Fibroblast of skin of right biceps (primary cell): Measurements from ENCODE around the gene ABT1.
"Not testable (repeated sequence)": the region's sequence is repeated elsewhere in the genome, so short reads cannot be mapped to it uniquely, and the experiment has no call there.

Experiments
- DNase-seq: peaks from one replicate; pipeline ENCODE4 v3.0.0-alpha.2; 2013

ABT1 gene

DNA sequence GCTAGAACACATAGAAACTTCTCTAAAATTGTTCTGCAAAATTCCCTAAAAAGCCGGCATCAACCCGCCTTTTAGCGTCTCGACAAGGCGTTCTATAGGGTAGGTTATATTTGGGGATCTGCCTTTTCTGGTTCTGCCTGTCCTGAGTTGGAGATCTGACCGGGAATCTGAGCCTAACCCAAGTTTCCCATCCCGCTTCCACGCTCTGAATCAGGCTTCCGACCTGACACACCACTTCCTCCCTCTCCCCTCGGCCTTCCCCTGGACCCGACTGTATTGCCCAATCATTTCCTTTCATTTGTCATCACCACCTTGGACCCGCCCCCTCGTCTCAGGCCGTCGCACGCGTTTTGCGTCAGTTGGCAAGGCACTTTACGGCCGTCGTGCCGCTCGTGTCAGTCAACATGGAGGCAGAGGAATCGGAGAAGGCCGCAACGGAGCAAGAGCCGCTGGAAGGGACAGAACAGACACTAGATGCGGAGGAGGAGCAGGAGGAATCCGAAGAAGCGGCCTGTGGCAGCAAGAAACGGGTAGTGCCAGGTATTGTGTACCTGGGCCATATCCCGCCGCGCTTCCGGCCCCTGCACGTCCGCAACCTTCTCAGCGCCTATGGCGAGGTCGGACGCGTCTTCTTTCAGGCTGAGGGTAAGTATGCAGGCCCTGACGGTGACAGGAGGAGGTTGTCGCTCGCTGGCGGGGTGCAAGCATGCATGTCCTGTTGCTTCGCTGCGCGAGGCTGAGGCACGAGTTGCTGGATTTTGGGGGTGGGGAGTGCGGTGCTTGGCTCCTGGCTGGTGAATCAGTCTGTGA, at the start of gene ABT1:
TSS of gene ABT1 (plus strand) at position 375 of the 810 bp plus-strand sequence. CDS start at position 405, 30 bp downstream.
- peak; percentile 99 for DNase-seq

DNA sequence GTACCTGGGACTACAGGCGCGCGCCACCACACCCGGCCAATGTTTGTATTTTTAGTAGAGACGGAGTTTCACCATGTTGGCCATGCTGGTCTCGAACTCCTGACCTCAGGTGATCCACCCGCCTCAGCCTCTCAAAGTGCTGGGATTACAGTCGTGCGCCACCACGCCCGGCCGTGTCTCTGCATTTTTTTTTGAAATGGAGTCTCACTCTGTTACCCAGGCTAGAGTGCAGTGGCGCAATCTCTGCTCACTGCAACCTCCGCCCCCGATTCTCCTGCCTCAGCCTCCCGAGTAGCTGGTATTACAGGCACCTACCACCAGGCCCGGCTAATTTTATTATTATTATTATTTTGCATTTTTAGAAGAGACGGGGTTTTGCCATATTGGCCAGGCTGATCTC, 49.4 kb upstream of the ABT1 start:
- not testable (repeated sequence) for DNase-seq

DNA sequence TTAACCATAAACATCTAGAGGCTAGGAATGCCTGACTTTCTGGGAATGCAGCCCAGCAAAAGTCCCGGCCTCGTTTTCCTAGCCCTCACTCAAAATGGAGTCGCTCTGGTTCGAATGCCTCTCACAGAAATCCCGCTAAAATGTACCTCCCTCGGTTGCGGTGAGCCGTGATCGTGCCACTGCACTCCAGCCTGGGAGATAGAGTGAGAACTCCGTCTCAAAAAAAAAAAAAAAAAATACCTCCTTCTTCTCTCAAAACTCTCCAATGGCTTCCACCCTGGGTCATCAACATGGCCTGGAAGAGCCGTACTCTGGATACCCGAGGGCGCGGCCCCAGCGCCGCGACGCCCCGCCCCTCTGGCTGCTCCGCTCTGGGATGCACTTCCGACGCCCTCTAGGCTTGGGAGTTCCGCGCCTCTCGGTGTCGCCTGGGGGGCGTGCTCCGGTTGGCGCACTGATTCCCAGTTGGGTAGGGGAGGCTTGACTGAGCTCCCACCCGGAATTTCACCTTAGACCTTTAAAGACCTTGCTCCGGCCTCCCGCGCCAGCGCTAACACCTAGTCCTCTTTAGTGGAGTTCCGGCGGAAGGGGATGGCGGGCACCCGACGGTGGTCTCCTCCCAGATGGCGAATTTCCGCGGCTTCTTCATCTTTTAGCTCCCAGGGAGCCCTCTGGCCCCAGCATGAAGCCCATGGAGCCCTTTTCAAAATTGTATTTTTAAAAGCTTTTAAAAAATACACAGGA, 46.3 kb upstream of the ABT1 start:
- DNase-seq, result peak; percentile 73

DNA sequence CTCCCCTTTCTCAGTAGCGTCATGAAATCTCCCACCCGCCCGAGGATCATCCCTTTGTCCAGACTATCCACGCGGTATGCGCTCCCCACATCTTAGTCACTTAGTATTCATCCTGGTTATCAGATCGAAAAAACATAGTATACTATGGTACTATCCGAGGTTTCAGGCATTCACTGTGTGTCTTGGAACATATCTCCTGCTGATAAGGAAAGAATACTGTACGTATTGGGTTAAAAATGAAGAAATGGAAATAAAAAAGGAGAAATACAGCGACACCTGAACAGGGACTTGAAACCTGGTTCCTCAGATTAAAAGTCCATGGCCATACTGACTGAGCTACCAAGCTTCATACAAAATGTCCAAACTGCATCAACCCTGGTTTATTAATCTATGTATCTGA, 44.5 kb upstream of the ABT1 start:
- DNase-seq, result no peak

DNA sequence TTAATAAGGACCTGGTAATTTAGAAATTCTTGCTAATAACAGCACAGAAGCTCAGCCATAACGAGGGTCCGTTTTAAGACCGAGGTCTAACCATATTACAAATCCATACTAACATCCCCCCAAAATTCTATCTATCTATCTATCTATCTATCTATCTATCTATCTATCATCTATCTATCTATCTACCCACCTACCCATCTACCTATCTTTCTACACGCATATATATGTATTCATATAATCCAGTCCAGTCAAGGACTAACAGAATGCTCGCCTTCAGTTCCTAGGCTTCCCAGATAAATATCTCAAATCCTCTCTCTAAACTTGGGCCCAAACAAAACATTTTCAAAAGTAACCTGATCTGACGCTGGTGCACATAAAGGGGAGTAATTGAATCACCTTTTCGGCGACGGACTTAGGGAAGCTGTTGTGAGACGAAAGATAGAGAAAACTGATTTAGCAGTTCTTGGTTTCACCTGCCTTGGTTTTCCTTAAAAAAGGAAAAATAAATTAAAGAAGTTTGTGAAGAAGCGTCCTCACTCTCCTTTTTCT, 44.0 kb upstream of the ABT1 start:
- DNase-seq, result no peak

DNA sequence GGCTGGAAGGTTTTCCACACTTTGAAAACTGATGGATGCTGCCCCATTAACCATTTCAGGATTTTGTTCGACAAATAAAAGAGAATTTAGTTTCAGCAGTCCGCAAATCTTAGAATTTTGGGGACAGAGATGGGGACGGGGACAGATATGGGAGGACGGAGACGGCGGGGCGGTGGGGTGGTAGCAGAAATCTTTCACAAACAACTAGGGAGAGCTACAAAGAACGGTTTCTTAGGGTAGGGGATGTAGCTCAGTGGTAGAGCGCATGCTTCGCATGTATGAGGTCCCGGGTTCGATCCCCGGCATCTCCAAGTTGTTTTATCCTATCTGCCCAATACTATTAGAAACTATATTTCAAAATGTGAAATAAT, 43.5 kb upstream of the ABT1 start:
- DNase-seq, result peak; percentile 72

DNA sequence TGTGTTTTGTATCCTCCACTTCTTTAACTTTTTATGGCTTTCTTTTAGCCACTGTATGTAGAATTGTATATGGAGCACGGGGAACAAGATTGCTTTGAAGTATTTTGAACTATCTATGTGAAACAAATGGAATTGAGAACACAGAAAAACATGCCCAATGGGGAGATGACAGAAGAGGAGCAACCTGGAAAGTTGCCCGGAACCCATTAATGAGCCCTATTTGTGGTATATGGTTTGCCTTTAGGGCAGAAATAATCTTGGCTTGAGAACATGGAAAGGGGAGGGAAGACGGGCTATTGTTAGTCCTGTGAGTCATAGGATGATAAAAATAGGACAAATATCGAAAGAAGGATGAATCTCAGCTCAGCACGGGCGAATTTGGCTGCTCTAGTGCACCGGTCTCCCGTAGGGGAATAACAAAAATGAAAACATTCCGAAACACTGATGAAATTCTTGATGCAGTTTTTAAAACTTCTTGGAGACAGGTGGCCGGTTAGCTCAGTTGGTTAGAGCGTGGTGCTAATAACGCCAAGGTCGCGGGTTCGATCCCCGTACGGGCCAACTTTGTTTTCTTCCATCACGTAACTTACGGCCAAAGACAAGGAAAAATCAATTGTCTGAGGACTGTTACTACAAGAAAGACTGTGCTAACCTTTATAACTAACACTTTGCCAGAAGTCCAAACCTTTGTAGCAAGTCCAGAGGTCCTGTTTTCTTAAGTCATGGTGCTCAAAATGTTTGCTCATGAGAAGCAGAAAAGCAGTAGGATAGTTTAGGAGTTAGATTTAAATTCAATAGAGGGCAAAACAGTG, 42.9 kb upstream of the ABT1 start:
- peak; percentile 94 for DNase-seq

DNA sequence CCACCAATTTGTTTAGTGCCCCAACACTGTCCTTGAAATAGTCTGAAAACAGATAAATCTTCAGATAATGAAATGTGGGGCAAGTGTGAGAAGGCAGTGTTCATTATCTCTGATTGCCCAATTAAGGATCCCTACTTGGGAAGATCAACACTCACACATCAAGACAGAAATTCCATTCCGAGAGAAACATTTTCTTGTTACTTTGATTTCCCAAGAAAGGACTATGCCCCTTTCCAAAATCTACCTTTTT, 42.4 kb upstream of the ABT1 start:
- DNase-seq, result no peak

DNA sequence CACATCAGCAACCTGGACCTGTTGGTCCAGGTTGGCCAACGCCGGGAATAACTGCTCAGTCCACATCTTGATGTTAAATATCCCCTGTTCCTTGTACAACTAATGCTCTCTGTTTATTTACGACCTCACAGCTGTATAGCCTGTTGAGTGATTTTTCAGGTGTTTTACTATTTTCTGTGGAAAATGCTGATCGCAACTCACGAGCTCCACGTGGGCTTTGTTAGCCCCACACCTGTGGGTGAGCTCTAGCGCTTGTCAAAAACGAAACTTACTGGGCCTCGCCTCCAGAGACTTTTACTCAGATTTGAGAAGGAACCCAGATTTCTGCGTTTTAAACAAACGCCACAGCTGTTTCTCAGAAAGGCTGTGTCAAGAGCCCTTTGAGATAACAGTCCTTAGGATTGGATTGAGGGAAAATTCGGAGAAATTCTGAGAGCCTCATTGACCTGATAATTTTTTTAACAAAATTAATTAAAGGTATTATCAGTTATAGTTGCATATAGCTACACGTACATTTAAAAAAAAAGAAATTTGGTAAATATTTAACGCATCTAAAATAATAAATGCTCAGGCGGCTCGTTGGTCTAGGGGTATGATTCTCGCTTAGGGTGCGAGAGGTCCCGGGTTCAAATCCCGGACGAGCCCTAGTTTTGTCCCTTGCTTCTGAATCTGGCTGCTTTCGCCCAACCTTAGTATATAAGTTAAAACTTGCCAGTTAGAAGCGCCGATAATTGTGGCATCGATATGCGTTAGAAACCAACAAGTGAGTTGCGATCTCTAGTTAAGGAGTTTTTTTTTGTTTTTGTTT, 41.9 kb upstream of the ABT1 start:
- DNase-seq, result peak; percentile 79

DNA sequence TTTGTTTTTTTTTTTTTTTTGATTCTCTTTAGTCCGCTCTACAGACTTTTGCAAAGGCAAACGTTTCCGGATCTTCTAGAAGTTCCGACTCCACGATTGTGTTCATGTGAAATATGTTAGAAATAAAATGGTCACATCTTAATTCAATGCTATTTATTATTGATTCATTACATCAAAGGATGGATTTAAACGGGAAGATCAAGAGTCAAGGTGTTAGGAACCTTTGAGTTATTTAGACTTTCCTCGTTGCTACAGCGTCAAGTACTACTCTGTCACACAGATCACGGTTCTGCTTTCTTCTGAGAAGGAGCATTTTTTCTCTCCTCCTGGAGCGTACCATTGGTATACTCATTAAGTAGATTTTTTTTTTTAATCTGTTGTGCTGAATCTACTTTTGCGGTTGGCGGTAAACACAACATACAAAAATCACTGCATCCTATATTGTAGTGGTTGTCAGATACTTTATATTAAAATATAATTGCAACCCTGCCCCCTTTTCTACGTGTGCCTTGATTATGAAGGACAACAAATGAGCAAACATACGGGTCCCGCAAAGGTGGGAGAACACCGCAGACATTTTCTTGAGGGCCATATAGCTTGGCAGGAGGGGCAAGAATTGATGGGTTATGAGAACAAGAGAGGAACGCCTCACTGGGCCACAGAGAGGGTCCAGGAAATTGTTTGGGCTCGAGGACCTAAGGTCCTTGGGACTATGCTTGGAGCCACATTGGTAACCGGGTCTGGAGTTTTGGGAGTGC, 41.1 kb upstream of the ABT1 start:
- peak; percentile 35 for DNase-seq

DNA sequence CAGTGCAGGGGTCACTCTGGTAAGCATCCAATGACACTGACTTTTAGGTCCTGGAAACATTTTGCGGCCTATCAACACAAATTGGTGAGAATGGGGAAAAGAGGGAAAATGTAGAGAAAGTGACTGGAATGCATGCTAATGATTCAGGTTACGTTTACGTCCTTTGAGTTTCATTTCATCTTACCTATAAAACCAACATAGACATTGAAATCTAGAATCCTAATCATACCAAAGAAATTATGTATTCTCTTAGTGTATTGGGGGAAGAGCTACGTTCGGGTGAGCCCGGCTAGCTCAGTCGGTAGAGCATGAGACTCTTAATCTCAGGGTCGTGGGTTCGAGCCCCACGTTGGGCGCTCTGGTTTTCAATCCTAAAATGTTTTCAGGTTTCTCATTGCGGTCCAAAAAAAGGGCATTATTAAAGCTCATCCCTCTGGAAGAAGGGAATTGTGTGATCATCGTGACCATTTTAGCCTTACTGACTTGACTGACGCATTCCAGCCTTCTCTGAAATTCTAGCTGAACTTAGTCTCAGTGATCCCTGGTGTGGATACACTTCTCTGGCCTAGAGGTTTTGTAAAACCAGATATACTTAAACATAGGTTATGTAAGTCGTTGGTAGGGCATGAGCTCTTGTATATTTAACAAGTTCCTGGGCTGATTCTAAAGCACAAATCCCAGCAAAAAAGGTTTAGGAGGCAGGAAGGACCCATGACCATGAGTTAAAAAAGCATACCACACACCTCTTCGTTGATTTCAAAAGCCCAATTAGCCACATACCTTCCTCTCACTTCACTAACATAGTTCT, 40.3 kb upstream of the ABT1 start:
- DNase-seq, result peak; percentile 96

DNA sequence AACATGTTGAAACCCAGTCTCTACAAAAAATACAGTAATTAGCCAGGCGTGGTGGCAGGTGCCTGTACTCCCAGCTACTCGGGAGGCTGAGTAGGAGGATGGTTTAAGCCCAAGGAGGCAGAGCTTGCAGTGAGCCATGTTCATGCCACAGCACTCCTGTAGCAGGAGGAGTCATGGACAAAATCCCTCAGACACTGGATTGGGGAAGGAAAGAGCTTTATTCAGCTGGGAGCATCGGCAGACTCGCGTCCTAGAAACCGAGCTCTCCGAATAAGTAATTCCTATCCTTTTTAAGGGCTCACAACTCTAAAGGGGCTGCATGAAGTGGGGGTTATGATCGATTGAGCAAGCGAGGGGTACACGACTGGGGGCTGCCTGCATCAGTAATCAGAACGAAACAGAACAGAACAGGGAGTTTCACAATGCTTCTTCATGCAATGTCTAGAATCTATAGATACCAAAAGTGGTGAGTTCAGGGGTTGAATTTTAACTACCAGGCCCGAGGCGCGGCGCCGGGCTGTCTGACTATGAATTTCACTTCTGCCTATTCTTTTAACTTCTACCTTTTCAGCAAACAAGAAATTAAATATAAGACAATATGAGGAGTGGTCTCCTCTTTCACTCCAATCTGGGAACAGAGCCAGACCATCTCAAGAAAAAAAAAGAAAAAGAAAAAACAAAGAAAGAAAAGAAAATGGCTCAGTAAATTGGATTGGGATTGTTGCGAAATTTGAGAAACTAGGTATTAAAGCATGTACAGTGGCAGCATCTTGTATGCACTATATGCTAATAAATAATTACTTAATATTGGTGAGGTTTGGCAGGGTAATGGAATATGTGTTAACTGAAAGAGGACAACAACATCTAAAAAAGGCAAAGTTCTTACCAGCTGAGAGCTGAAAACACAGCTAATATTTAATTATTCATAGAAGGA, 35.0 kb upstream of the ABT1 start:
- no peak for DNase-seq

DNA sequence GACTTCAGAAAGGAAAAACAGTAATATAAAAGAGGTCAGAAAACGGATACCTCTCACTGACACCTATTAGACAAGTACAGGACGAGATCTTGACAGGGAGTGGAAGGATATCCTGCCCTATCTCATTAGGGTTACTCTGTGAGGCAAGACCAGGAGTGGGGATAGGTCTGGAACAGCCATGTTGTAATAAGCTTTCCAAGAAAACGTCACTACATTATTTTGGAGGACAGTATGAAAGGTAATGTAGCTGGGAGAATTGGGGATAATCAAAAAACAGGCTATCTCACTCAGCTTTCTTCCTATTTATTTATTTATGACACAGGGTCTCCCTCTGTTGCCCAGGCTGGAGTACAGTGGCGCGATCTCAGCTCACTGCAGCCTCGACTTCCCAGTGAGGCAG, 33.3 kb upstream of the ABT1 start:
- DNase-seq, result no peak

DNA sequence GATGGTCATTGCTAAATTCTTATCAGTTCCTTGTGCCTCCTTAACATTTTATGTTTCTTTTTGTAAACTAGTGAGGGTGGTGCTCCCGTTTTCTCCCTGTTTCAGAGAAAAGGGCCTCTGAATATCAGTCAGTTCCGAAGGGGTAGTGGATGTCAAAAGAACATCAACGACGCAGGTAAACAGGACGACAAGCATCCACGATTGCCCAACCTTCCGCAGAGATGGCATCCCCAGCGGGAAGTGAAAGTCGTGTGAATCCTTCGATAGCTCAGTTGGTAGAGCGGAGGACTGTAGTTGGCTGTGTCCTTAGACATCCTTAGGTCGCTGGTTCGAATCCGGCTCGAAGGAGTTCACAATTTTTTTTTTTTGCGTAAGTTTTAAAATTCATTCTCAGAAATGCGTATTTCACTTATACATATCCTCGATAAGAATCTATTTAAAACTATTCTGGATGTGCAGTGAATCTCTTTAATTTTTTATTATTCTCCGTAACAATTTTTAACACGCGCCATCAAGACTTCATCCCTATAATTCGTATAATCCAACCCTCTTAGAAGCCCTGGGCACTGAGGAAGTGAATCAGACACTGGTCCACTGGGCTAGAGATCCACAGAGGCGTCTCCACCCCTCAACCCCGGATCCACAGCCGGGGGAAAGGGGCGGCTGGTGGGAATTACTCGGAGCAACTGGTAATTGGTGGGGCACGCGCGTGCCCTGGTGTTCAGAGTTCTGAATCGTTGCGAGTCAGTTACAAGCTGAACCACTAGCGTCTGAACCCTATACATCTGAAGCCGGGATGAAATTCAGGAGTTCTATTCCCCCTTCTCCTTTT, 27.9 kb upstream of the ABT1 start:
- peak; percentile 88 for DNase-seq

DNA sequence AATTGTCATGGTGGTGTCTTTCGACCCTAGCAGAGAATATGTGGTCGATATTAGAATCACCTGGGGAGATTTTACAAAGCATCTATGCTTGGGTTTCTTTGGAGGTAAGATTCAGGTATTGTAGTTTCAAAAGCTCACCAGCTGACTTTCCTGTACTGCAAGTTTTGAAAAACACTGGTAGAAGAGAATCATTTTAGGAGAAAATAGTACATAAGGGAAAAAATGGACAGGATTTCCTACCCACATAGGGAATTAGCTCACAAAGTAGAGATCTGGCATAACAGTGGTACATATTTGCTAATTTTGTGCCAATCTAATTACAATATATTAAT, 27.4 kb upstream of the ABT1 start:
- DNase-seq, result no peak

DNA sequence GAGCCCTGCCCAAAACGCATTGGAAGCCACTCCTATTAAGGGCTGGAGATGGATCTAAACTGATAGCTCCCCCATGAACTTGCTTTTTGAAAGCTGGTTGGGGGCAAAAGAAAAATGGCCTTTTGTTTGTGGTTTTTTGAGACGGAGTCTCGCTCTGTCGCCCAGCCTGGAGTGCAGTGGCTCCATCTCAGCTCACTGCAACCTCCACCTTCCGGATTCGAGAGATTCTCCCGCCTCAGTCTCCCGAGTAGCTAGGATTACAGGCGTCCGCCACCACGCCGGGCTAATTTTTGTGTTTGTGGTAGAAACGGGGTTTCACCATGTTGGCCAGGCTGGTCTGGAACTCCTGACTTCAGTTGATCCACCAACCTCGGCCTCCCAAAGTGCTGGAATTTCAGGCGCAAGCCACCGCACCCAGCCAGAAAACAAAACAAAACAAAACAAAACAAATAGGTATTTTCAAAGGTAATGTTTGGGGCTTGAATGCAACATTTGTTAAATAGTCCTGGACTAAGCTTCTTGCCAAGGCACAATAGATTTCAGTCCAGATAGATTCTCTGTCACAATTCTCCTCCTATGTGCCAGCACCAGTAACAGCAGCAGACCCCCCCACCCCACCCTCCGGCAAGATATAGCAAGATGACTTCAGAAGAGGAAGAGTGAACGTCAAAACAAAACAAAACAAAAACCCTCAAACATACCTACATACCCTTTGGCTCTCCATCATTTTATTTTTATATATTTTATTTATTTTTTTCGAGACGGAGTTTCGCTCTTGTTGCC, 26.5 kb upstream of the ABT1 start:
- DNase-seq, result no peak

DNA sequence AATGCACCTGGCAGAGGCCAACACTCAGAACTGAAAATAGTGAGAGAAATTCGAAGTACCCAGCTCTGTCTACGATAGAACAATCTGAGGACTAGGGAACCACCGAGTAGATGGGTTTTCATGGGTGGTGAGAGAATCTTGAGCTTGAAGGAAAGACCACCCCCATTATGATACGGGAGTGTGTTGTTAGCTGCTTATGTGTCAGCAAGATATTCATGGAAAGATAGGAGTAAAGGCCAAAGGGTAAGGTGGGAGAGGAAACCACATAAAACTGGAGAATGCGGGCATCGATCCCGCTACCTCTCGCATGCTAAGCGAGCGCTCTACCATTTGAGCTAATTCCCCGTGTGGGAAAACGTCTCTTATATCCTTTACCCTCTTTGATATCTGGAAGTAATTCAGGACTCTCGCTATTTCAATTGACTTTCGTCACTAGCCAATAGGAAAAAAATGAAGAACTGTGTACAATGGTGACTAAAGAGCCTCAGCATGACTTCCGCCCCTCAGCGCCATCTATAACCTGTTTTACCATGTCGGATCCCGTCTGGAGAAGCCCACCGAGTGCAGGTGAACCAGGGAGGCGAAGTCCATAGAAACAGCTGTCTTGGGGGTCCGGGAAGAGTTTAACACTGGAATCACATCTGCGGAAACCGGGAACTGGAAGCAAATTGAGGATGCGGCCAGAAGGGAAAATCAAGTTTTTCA, 25.0 kb upstream of the ABT1 start:
- peak; percentile 90 for DNase-seq
